ENCODE data around the gene SERPINA5.

Gene SERPINA5

DNA sequence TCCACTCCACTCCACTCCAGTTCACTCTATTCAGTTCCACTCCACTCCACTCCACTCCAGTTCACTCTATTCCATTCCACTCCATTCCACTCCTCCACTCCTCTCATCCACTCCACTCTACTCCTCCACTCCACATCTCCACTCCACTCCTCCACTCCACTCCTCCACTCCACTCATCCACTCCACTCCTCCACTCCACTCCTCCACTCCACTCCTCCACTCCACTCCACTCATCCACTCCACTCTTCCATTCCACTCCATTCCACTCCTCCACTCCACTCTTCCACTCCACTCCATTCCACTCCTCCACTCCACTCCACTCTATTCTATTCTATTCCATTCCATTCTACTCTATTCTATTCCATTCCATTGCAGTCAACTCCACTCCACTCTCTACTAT, 9.8 kb downstream of the SERPINA5 start:
- DNase-seq (ENCODE audit: extremely low read depth, low read depth) = no peak
- TF ChIP-seq, protein P1, sequence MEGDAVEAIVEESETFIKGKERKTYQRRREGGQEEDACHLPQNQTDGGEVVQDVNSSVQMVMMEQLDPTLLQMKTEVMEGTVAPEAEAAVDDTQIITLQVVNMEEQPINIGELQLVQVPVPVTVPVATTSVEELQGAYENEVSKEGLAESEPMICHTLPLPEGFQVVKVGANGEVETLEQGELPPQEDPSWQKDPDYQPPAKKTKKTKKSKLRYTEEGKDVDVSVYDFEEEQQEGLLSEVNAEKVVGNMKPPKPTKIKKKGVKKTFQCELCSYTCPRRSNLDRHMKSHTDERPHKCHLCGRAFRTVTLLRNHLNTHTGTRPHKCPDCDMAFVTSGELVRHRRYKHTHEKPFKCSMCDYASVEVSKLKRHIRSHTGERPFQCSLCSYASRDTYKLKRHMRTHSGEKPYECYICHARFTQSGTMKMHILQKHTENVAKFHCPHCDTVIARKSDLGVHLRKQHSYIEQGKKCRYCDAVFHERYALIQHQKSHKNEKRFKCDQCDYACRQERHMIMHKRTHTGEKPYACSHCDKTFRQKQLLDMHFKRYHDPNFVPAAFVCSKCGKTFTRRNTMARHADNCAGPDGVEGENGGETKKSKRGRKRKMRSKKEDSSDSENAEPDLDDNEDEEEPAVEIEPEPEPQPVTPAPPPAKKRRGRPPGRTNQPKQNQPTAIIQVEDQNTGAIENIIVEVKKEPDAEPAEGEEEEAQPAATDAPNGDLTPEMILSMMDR (IDR thresholded peaks at IDR 0.05; ENCODE audit: low read depth, low read length) = no peak

DNA sequence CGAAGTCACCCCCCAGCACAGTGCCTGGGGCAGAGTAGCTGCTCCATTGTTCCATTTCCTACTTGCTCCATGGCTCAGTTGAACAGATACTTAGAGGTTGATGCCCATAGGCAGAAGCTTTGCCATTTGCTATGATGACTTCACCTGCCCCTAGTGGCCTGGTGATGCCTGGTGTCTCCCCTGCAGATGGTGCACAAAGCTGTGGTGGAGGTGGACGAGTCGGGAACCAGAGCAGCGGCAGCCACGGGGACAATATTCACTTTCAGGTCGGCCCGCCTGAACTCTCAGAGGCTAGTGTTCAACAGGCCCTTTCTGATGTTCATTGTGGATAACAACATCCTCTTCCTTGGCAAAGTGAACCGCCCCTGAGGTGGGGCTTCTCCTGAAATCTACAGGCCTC, 10.6 kb downstream of the SERPINA5 start:
- TF ChIP-seq, protein P1 (IDR thresholded peaks at IDR 0.05; ENCODE audit: low read depth, low read length) = no peak
- DNase-seq (ENCODE audit: extremely low read depth, low read depth) = no peak

DNA sequence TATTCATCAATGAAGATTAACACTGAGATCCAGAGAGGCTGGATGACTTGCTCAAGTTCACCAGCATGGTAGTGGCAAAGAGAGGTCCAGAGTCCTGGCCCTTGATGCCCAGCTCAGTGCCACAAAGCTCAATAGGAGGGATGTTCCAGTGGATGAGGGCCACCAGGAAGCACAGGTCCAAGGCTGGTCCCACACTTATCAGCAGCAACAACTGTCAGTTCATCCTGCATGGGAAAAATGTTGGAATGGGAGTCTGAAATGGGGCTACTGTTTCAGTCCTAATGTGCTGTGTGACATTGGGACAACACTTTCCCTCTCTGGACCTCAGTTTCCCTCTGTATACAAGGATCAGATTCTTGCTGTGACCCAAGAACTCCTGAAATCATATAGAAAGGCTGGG, 11.2 kb downstream of the SERPINA5 start:
- no peak for DNase-seq (ENCODE audit: extremely low read depth, low read depth)
- TF ChIP-seq, protein P1 (IDR thresholded peaks at IDR 0.05; ENCODE audit: low read depth, low read length) = no peak

DNA sequence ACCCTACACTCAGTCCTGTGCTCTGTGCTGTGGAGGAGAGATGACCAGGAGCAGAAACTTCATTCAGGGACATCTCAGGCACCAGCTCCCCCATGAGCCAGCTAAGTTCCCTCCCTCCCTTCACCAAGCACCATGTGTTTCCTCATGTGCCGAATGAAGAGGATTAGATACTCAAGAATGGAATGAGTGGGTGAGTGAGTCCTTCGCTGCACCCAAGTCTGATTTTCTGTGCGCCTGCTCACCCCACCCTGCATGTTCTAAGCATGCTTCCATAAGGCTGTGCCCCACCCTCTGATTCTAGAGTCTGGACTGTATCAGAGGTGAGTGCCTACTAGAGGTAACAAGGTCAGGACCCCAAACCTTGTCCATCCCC, 12.1 kb downstream of the SERPINA5 start:
- TF ChIP-seq, protein P1 (IDR thresholded peaks at IDR 0.05; ENCODE audit: low read depth, low read length) = no peak
- DNase-seq (ENCODE audit: extremely low read depth, low read depth) = no peak

DNA sequence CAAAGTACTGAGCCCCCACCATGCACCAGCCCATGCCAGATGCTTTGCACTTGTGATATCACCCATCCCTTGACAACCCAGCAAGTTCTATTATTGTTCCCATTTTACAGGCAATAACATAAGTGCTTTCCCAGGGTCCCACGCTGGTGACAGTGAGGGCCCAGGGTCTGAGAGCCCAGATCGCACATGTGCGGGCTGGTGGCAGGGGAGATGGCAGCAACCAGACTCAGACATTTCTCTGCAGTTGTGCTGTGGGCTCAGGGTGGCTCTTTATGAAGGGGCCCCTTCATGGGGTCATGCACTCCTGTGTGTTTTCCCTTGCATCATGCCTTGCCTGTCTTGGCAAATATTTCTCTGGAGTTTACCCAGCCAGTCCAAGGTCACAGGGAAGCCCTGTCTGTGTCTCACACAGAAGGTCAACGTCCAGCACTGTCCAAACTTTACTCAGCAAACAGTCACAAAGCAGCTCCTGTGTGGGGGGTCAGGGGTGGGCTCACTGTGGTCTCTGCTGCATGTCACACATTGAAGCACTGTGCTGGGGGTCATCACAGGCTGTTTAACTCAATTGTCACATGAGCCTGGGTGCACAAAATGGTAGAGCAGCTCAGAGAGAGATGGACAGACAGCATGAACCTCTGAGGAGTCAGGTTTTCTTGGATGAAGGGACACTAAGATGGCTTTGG, 12.7 kb downstream of the SERPINA5 start:
- TF ChIP-seq, protein P1 (IDR thresholded peaks at IDR 0.05; ENCODE audit: low read depth, low read length) = no peak

DNA sequence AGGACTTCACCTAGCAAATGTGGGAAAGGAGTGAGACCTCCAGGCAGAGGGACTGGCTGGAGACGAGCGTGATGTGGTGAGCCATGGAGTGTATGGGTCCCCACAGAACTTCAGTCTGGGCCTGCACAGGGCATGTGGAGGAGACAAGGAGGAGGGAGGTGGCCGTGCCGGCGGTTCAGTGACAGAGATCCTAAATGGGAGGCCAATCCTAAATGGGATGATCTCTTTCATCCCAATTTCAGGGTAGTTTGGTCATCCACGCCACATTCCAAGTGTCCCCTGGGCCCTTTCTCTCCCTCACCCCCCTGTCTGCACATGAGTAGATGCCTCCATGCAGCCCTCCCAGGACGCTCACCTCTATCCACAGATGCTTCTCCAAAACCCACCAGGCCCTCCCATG, 13.2 kb downstream of the SERPINA5 start:
- no peak for DNase-seq (ENCODE audit: extremely low read depth, low read depth)
- TF ChIP-seq, protein P1 (IDR thresholded peaks at IDR 0.05; ENCODE audit: low read depth, low read length) = no peak

More for the DNA sequence above, 12.7 kb downstream of the SERPINA5 start:
- no peak for DNase-seq (ENCODE audit: extremely low read depth, low read depth)

DNA sequence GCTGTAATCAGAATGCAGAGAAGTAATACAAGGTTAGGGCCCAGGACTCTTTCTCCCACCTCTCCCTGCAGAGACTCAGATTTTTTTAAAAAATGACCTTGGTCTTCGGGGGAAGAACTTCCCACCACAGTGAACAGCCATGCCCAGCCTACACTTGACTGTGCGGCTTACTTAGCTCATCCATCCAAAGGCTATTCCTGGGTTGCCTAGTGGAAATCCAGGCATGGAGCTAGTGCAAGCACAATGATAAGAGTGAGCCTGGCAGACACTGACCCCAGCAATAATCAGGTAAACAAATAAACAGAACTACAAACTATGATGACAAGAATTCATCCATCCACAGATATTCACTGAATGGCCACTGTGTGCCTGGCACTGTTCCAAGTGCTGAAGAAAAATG, 14.7 kb downstream of the SERPINA5 start:
- TF ChIP-seq, protein P1 (IDR thresholded peaks at IDR 0.05; ENCODE audit: low read depth, low read length) = no peak
- DNase-seq (ENCODE audit: extremely low read depth, low read depth) = no peak
